Uterus (tissue), 2 donors: ENCODE measurements around the gene RAB27A.

Experiments
- POLR2A ChIP-seq, 2 donors: fragments of 450-650 bp; IDR thresholded peaks; one replicate each; pipeline ENCODE4 v1.6.1; 2016; ENCODE audit warnings: antibody characterized with exemption in 2 of 2, mild to moderate bottlenecking in 1 of 2, moderate library complexity in 1 of 2
- TF ChIP-seq, protein P1 (sequence below), 4 experiments: fragments of 200-600 bp in 2 of 4; fragments of 450-650 bp in 2 of 4; sonication (generic) in 2 of 4; IDR thresholded peaks; one replicate each; pipeline ENCODE4 v1.5.1; 2016 to 2019; ENCODE audit warnings: antibody characterized with exemption in 4 of 4, mild to moderate bottlenecking in 2 of 4, moderate library complexity in 1 of 4

DNA sequence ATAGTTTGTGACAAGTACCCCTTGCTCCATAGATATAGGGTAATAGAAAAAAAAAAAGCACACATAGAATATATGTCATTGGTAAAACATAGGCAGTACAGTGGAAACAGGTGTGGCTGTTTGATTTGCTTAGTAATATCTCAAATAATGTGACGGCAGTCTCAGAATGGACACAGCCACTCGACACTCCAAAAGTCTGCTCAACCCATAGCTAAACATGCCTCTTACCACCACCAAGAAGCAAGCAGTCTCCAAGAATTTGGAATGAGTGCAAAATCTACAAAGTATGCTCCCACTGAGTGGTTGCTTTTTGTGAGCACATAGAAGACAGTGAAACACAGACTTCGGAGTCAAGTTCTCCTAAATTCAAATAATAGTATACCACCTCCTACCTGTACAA, 43.0 kb downstream of the RAB27A start:
- TF ChIP-seq POLR2A (IDR thresholded peaks at IDR 0.05): no peak
- TF ChIP-seq, protein P1, sequence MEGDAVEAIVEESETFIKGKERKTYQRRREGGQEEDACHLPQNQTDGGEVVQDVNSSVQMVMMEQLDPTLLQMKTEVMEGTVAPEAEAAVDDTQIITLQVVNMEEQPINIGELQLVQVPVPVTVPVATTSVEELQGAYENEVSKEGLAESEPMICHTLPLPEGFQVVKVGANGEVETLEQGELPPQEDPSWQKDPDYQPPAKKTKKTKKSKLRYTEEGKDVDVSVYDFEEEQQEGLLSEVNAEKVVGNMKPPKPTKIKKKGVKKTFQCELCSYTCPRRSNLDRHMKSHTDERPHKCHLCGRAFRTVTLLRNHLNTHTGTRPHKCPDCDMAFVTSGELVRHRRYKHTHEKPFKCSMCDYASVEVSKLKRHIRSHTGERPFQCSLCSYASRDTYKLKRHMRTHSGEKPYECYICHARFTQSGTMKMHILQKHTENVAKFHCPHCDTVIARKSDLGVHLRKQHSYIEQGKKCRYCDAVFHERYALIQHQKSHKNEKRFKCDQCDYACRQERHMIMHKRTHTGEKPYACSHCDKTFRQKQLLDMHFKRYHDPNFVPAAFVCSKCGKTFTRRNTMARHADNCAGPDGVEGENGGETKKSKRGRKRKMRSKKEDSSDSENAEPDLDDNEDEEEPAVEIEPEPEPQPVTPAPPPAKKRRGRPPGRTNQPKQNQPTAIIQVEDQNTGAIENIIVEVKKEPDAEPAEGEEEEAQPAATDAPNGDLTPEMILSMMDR (IDR thresholded peaks at IDR 0.05): no peak
